Measurements from ENCODE around the gene GPR3.
A peak's percentile ranks its signal among the peaks of the same experiment; 100 is the strongest.

GRCh38 chr1:27357281-27358037, 35.0 kb upstream of the GPR3 start:
- TF ChIP-seq CTCF (IDR thresholded peaks at IDR 0.05) (peak in 3 of 4 experiments; percentile 97 to 98 (median 98)), POLR2A (IDR thresholded peaks at IDR 0.05) (no peak), POLR2AphosphoS5 (IDR thresholded peaks at IDR 0.05) (peak; percentile 19)

Data from gastroesophageal sphincter (tissue), 3 donors.